T-helper 2 cell treated with Interferon-gamma antibody and Interleukin-4, amounts not matched to agents 100 ng/mL and 5 ng/mL, for 36 hours (primary cell): Measurements from ENCODE around the gene ZNF862. TPM values are rescaled to one million over a fixed set of nuclear protein-coding genes. Genes with fewer than 3 reads are reported as not detected.

ENCODE experiments used
- intact Hi-C: fragments of 100-400 bp; cut with micrococcal nuclease; formaldehyde crosslinking; loops from one replicate; pipeline ENCODE4 v1.15.1; 2023
- total RNA-seq: library from RNA; stranded (reverse); gene quantifications from 2 replicates; pipeline ENCODE4 v1.2.3, GENCODE V29; 2022

Gene ZNF862
- total RNA-seq, 1 donor from 2014 or later: 24.3 TPM

GRCh38 chr7:149844445-149844844, 6.3 kb downstream of the ZNF862 start:
- intact Hi-C loops: no loop called here

GRCh38 chr7:149845257-149845980, 7.2 kb downstream of the ZNF862 start:
- intact Hi-C loops: no loop called here

- intact Hi-C loops: no loop called here
Observed at GRCh38 chr7:149846021-149846420, 7.8 kb downstream of the ZNF862 start.

- intact Hi-C loops: no loop called here
Observed at GRCh38 chr7:149846436-149847046, 8.4 kb downstream of the ZNF862 start.

GRCh38 chr7:149849174-149849573, 11.0 kb downstream of the ZNF862 start:
- intact Hi-C loops: no loop called here

- intact Hi-C loops: no loop called here
Observed at GRCh38 chr7:149850007-149850594, 11.9 kb downstream of the ZNF862 start.

GRCh38 chr7:149850716-149851115, 12.5 kb downstream of the ZNF862 start:
- intact Hi-C loops: no loop called here

GRCh38 chr7:149851449-149851848, 13.3 kb downstream of the ZNF862 start:
- intact Hi-C loops: no loop called here

- intact Hi-C loops: no loop called here
Observed at GRCh38 chr7:149853157-149853556, 15.0 kb downstream of the ZNF862 start.

GRCh38 chr7:149854611-149855360, 16.6 kb downstream of the ZNF862 start:
- intact Hi-C loops: no loop called here

- intact Hi-C loops: no loop called here
Observed at GRCh38 chr7:149855361-149856305, 17.5 kb downstream of the ZNF862 start.

GRCh38 chr7:149856583-149856982, 18.4 kb downstream of the ZNF862 start:
- intact Hi-C loops: no loop called here

GRCh38 chr7:149859369-149859768, 21.2 kb downstream of the ZNF862 start:
- intact Hi-C loops: no loop called here

- intact Hi-C loops: no loop called here
Observed at GRCh38 chr7:149859876-149860275, 21.7 kb downstream of the ZNF862 start.

GRCh38 chr7:149860821-149861727, 22.9 kb downstream of the ZNF862 start:
- intact Hi-C loops: no loop called here

- intact Hi-C loops: no loop called here
Observed at GRCh38 chr7:149861728-149862045, 23.5 kb downstream of the ZNF862 start.

GRCh38 chr7:149862156-149862555, 24.0 kb downstream of the ZNF862 start:
- intact Hi-C loops: no loop called here

GRCh38 chr7:149863500-149863899, 25.3 kb downstream of the ZNF862 start:
- intact Hi-C loops: no loop called here

GRCh38 chr7:149864023-149864422, 25.8 kb downstream of the ZNF862 start:
- intact Hi-C loops: no loop called here

- intact Hi-C loops: loop anchor here (1.0 kb wide), 1 partner anchor 26 kb away; the partner anchor contains the start of gene ZNF862
Observed at GRCh38 chr7:149864751-149865150, 26.6 kb downstream of the ZNF862 start.
